WTC11 (cell line): ENCODE measurements around the gene RCAN1. TPM values are rescaled to one million over a fixed set of nuclear protein-coding genes. Genes with fewer than 3 reads are reported as not detected.
"Not testable (repeated sequence)": the region's sequence is repeated elsewhere in the genome, so short reads cannot be mapped to it uniquely, and the experiment has no call there.

Source experiments
- ATAC-seq: fragments of 200-7000 bp; cut with Tn5 transposase; 2 replicates; pipeline ENCODE4 v1.10.0; 2021; ENCODE audit warnings: mild to moderate bottlenecking, moderate library complexity
- CTCF ChIA-PET: fragments of 300-600 bp; sonication (Branson Sonifier 250); formaldehyde crosslinking; loops from one replicate; lab custom pipeline; 2021; ENCODE audit warnings: antibody characterized with exemption; lab: Charles Lee
- POLR2A ChIA-PET: fragments of 350-600 bp; sonication (Branson Sonifier 250); formaldehyde crosslinking; loops from one replicate; lab custom pipeline; 2021; ENCODE audit warnings: antibody characterized with exemption; lab: Charles Lee
- DNase-seq: peaks from one replicate; pipeline ENCODE4 v3.0.0; 2021; ENCODE audit warnings: low spot score
- H3K27ac Mint-ChIP-seq: 2 replicates; pipeline ENCODE4 v1.8.0; 2021; ENCODE audit warnings: mixed read lengths
- H3K27me3 Mint-ChIP-seq: 2 replicates; pipeline ENCODE4 v1.8.0; 2021; ENCODE audit warnings: low read depth, mild to moderate bottlenecking, moderate library complexity, mixed read lengths
- H3K36me3 Mint-ChIP-seq: 2 replicates; pipeline ENCODE4 v1.8.0; 2021; ENCODE audit warnings: mixed read lengths
- H3K4me1 Mint-ChIP-seq: 2 replicates; pipeline ENCODE4 v1.8.0; 2022; ENCODE audit warnings: mixed read lengths
- H3K4me3 Mint-ChIP-seq: 2 replicates; pipeline ENCODE4 v1.8.0; 2021; ENCODE audit warnings: mild to moderate bottlenecking, moderate library complexity, mixed read lengths
- H3K9me3 Mint-ChIP-seq: 2 replicates; pipeline ENCODE4 v1.8.0; 2021; ENCODE audit warnings: mixed read lengths
- ATF2 ChIP-seq: sonication (generic); formaldehyde crosslinking; IDR thresholded peaks from 2 replicates; pipeline ENCODE4 v1.8.1; 2022; ENCODE audit warnings: low read depth, missing genetic modification reagents, borderline replicate concordance
- ATF6 ChIP-seq: sonication (generic); formaldehyde crosslinking; IDR thresholded peaks from 2 replicates; pipeline ENCODE4 v1.8.1; 2023; ENCODE audit warnings: mild to moderate bottlenecking, missing genetic modification reagents
- CBFB ChIP-seq: sonication (generic); formaldehyde crosslinking; IDR thresholded peaks from 2 replicates; pipeline ENCODE4 v1.8.1; 2022; ENCODE audit warnings: mild to moderate bottlenecking, low read depth, missing genetic modification reagents
- E2F5 ChIP-seq: sonication (generic); formaldehyde crosslinking; IDR thresholded peaks from 2 replicates; pipeline ENCODE4 v1.8.1; 2022; ENCODE audit warnings: mild to moderate bottlenecking, moderate library complexity, missing genetic modification reagents
- EMX1 ChIP-seq: fragments of 250-450 bp; sonication (Bioruptor Pico); IDR thresholded peaks from 2 replicates; pipeline ENCODE4 v1.8.0; 2021; ENCODE audit warnings: mild to moderate bottlenecking
- FOXK1 ChIP-seq: sonication (generic); formaldehyde crosslinking; IDR thresholded peaks from 2 replicates; pipeline ENCODE4 v1.8.0; 2022; ENCODE audit warnings: mild to moderate bottlenecking, moderate library complexity, missing genetic modification reagents
- FOXP4 ChIP-seq: sonication (generic); formaldehyde crosslinking; IDR thresholded peaks from 2 replicates; pipeline ENCODE4 v1.8.0; 2022; ENCODE audit warnings: mild to moderate bottlenecking, missing genetic modification reagents
- GRHL2 ChIP-seq: fragments of 250-450 bp; sonication (Bioruptor Pico); IDR thresholded peaks from 2 replicates; pipeline ENCODE4 v1.8.0; 2022; ENCODE audit warnings: mild to moderate bottlenecking, moderate library complexity; ENCODE audit not compliant: insufficient replicate concordance, severe bottlenecking
- IRF1 ChIP-seq: sonication (generic); formaldehyde crosslinking; IDR thresholded peaks from 2 replicates; pipeline ENCODE4 v1.8.0; 2023; ENCODE audit warnings: missing genetic modification reagents
- MAX ChIP-seq: sonication (generic); formaldehyde crosslinking; IDR thresholded peaks from 2 replicates; pipeline ENCODE4 v1.8.0; 2022; ENCODE audit warnings: mild to moderate bottlenecking, missing genetic modification reagents
- NFATC4 ChIP-seq: fragments of 250-450 bp; sonication (Bioruptor Pico); IDR thresholded peaks from 2 replicates; pipeline ENCODE4 v1.9.0; 2021; ENCODE audit warnings: mild to moderate bottlenecking
- NR1H2 ChIP-seq: sonication (generic); formaldehyde crosslinking; IDR thresholded peaks from 2 replicates; pipeline ENCODE4 v1.9.0; 2021; ENCODE audit warnings: mild to moderate bottlenecking, moderate library complexity, missing genetic modification reagents
- RORB ChIP-seq: fragments of 250-450 bp; sonication (Bioruptor Pico); IDR thresholded peaks from 2 replicates; pipeline ENCODE4 v1.9.0; 2021; ENCODE audit warnings: mild to moderate bottlenecking
- SP1 ChIP-seq: sonication (generic); formaldehyde crosslinking; conservative IDR thresholded peaks from 2 replicates; pipeline ENCODE4 v1.8.1; 2022; ENCODE audit warnings: missing genetic modification reagents
- TCF7 ChIP-seq: sonication (generic); formaldehyde crosslinking; IDR thresholded peaks from 2 replicates; pipeline ENCODE4 v1.8.0; 2022; ENCODE audit warnings: mild to moderate bottlenecking, low read depth, missing genetic modification reagents, moderate library complexity
- ZBTB43 ChIP-seq: sonication (generic); formaldehyde crosslinking; IDR thresholded peaks from 2 replicates; pipeline ENCODE4 v1.8.1; 2023; ENCODE audit warnings: mild to moderate bottlenecking, missing genetic modification reagents
- ZMAT4 ChIP-seq: fragments of 250-450 bp; sonication (Bioruptor Pico); IDR thresholded peaks from 2 replicates; pipeline ENCODE4 v1.9.0; 2021; ENCODE audit warnings: mild to moderate bottlenecking
- ZNF416 ChIP-seq: fragments of 250-450 bp; sonication (Bioruptor Pico); IDR thresholded peaks from 2 replicates; pipeline ENCODE4 v1.9.0; 2021; ENCODE audit warnings: mild to moderate bottlenecking, inconsistent platforms
- ZNF532 ChIP-seq: fragments of 250-450 bp; sonication (Bioruptor Pico); IDR thresholded peaks from 2 replicates; pipeline ENCODE4 v1.9.0; 2021; ENCODE audit warnings: mild to moderate bottlenecking, borderline replicate concordance
- total RNA-seq: library from RNA; stranded (reverse); gene quantifications from 3 replicates; pipeline ENCODE4 v1.2.3, GENCODE V29; 2021

Gene RCAN1
- total RNA-seq, 1 experiment from 2014 or later = 5.9 TPM

GRCh38 chr21:34554670-34555069 lies 60.2 kb downstream of the RCAN1 start:
- POLR2A ChIA-PET, H3K4me3 Mint-ChIP-seq, DNase-seq, ATAC-seq, H3K27ac Mint-ChIP-seq, H3K4me1 Mint-ChIP-seq, H3K27me3 Mint-ChIP-seq: not testable (repeated sequence)
- Mint-ChIP-seq H3K36me3 (peaks cover 18% of the 10 kb centered on the region), H3K9me3 (peaks cover 29% of the 10 kb centered on the region)
- CTCF ChIA-PET = interaction anchor here (1.4 kb wide), 1 partner anchor 44 kb away, joined by 3 read pairs; no protein-coding TSS in a partner anchor

- no peak for TF ChIP-seq ZMAT4 (CRISPR knock-in tag)
- TF ChIP-seq E2F5 = no peak
- TF ChIP-seq NR1H2 (CRISPR knock-in tag) = no peak
- TF ChIP-seq ZBTB43 (CRISPR knock-in tag) = no peak
- no peak for TF ChIP-seq CBFB
- TF ChIP-seq GRHL2 (CRISPR knock-in tag) = no peak
- no peak for TF ChIP-seq ATF6 (CRISPR knock-in tag)
- TF ChIP-seq ATF2 (CRISPR knock-in tag) = no peak
- TF ChIP-seq MAX (CRISPR knock-in tag) = no peak
- TF ChIP-seq NFATC4 (CRISPR knock-in tag) = no peak
- no peak for TF ChIP-seq EMX1 (CRISPR knock-in tag)
- no peak for TF ChIP-seq FOXK1 (CRISPR knock-in tag)
- no peak for TF ChIP-seq SP1
- no peak for TF ChIP-seq FOXP4
- no peak for TF ChIP-seq ZNF416 (CRISPR knock-in tag)
- no peak for TF ChIP-seq IRF1 (CRISPR knock-in tag)
- no peak for TF ChIP-seq RORB (CRISPR knock-in tag)
- no peak for TF ChIP-seq ZNF532 (CRISPR knock-in tag)
- TF ChIP-seq TCF7 (CRISPR knock-in tag) = no peak
- TF ChIP-seq, all 79 proteins: peak for 0
- ATAC-seq = no peak
- POLR2A ChIA-PET = no interaction called here
- Mint-ChIP-seq H3K36me3 (peaks cover 18% of the 10 kb centered on the region), H3K27ac (no peak overlapping the region), H3K4me1 (peaks cover 4% of the 10 kb centered on the region), H3K27me3 (peaks cover 3% of the 10 kb centered on the region; the same call in 1 of the 2 replicates), H3K9me3 (peaks cover 33% of the 10 kb centered on the region), H3K4me3 (no peak overlapping the region)
- CTCF ChIA-PET = interaction anchor here (1.0 to 1.4 kb wide), 2 partner anchors 44 to 77 kb away, joined by 3 to 4 read pairs; no protein-coding TSS in a partner anchor
- no peak for DNase-seq
Observed at GRCh38 chr21:34554227-34554626, 60.7 kb downstream of the RCAN1 start.
